ENCODE measurements around the gene SDHA.

SDHA gene

DNA sequence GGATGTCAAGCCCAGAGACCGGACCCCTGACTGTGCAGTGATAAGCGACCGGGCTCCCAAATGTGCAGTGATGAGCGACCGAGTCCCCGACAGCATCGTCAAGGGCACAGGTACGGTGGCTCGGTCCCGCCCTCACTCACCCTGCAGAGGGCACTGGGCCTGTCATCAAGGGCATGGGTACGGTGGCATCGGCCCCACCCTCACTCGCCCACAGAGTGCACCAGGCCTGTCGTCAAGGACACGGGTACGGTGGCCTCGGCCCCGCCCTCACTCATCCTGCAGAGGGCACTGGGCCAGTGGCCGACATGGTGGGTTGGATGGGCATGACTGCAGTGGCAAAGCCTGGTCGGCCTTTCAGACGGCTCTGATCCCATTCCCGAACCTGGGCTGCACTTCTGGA lies 36.6 kb upstream of the SDHA start:
- no peaks in the 10 kb centered on the region for H3K4me1 ChIP-seq (ENCODE audit: low read length)
- H3K9me3 ChIP-seq (ENCODE audit: insufficient read depth, low read length), result no peaks in the 10 kb centered on the region
- no peak for TF ChIP-seq EZH2phosphoT487 (IDR thresholded peaks at IDR 0.05; ENCODE audit: low read depth)
- TF ChIP-seq, protein P1, sequence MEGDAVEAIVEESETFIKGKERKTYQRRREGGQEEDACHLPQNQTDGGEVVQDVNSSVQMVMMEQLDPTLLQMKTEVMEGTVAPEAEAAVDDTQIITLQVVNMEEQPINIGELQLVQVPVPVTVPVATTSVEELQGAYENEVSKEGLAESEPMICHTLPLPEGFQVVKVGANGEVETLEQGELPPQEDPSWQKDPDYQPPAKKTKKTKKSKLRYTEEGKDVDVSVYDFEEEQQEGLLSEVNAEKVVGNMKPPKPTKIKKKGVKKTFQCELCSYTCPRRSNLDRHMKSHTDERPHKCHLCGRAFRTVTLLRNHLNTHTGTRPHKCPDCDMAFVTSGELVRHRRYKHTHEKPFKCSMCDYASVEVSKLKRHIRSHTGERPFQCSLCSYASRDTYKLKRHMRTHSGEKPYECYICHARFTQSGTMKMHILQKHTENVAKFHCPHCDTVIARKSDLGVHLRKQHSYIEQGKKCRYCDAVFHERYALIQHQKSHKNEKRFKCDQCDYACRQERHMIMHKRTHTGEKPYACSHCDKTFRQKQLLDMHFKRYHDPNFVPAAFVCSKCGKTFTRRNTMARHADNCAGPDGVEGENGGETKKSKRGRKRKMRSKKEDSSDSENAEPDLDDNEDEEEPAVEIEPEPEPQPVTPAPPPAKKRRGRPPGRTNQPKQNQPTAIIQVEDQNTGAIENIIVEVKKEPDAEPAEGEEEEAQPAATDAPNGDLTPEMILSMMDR (IDR thresholded peaks at IDR 0.05; ENCODE audit: low read depth, low read length), result no peak
- H3K4me3 ChIP-seq (ENCODE audit: low read length), result no peak overlapping the region
- H3K36me3 ChIP-seq (replicated peaks; ENCODE audit: low read depth, low read length), result no peaks in the 10 kb centered on the region
- H4K20me1 ChIP-seq (ENCODE audit: insufficient read depth, low read length), result no peaks in the 10 kb centered on the region
- no peak overlapping the region for H3K4me2 ChIP-seq (ENCODE audit: low read length)
- H3K27me3 ChIP-seq (ENCODE audit: low read depth, low read length), result no peaks in the 10 kb centered on the region
- no peak overlapping the region for H3K27ac ChIP-seq (ENCODE audit: low read length)
- H3K79me2 ChIP-seq (ENCODE audit: low read length), result no peaks in the 10 kb centered on the region
- no peak overlapping the region for H3K9ac ChIP-seq (ENCODE audit: low read length)
- no peak overlapping the region for H2AFZ ChIP-seq (ENCODE audit: low read depth, low read length)

DNA sequence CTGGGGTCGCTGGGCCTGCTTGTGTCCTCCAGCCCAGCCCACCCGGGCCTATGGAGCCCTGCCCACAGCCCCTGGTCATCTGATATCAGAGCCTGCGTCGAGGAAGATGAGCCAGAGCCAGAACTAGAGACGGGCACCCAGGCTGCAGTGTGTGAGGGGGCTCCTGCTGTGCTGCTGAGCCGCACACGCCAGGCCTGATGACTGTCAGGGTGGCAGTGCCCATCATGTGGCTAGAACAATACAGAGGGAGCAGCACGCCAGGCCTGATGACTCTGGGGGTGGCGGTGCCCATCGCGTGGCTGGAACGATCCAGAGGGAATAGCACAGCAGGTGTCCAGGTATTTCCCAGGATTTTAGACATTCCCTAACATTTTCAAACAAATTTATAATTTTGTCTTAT lies 36.0 kb upstream of the SDHA start:
- Histone ChIP-seq H3K27ac (ENCODE audit: low read length) (no peak overlapping the region), H3K36me3 (replicated peaks; ENCODE audit: low read depth, low read length) (no peaks in the 10 kb centered on the region), H3K4me3 (ENCODE audit: low read length) (no peak overlapping the region), H3K9ac (ENCODE audit: low read length) (no peak overlapping the region), H4K20me1 (ENCODE audit: insufficient read depth, low read length) (no peaks in the 10 kb centered on the region), H3K9me3 (ENCODE audit: insufficient read depth, low read length) (no peaks in the 10 kb centered on the region), H2AFZ (ENCODE audit: low read depth, low read length) (no peak overlapping the region), H3K79me2 (ENCODE audit: low read length) (no peaks in the 10 kb centered on the region), H3K4me2 (ENCODE audit: low read length) (no peak overlapping the region), H3K4me1 (ENCODE audit: low read length) (no peaks in the 10 kb centered on the region), H3K27me3 (ENCODE audit: low read depth, low read length) (no peaks in the 10 kb centered on the region)
- no peak for TF ChIP-seq EZH2phosphoT487 (IDR thresholded peaks at IDR 0.05; ENCODE audit: low read depth)
- TF ChIP-seq, protein P1 (IDR thresholded peaks at IDR 0.05; ENCODE audit: low read depth, low read length), result no peak

DNA sequence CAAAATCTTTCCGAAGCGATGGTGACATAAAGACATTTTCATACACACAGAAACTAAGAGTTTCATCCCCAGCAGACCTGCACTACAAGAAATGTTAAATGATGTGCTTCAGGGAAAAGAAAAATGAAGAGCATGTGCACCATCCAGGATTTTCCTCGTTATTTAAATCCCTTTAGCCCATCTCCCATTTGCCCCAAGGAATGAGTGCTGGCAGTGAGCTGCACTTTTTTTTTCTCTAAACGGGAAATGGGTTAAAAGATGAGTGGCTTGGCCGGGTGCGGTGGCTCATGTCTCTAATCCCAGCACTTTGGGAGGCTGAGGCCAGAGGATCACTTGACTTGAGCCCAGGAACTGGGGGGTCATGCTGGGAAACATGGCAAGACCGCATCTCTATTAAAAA lies 33.6 kb upstream of the SDHA start:
- Histone ChIP-seq H3K79me2 (ENCODE audit: low read length) (no peaks in the 10 kb centered on the region), H3K27ac (ENCODE audit: low read length) (no peak overlapping the region), H4K20me1 (ENCODE audit: insufficient read depth, low read length) (no peaks in the 10 kb centered on the region), H3K36me3 (replicated peaks; ENCODE audit: low read depth, low read length) (no peaks in the 10 kb centered on the region), H3K9ac (ENCODE audit: low read length) (no peak overlapping the region), H3K4me2 (ENCODE audit: low read length) (no peak overlapping the region), H2AFZ (ENCODE audit: low read depth, low read length) (no peak overlapping the region), H3K4me1 (ENCODE audit: low read length) (no peaks in the 10 kb centered on the region), H3K4me3 (ENCODE audit: low read length) (no peak overlapping the region), H3K27me3 (ENCODE audit: low read depth, low read length) (no peaks in the 10 kb centered on the region), H3K9me3 (ENCODE audit: insufficient read depth, low read length) (no peaks in the 10 kb centered on the region)
- TF ChIP-seq, protein P1 (IDR thresholded peaks at IDR 0.05; ENCODE audit: low read depth, low read length), result no peak
- TF ChIP-seq EZH2phosphoT487 (IDR thresholded peaks at IDR 0.05; ENCODE audit: low read depth), result no peak

DNA sequence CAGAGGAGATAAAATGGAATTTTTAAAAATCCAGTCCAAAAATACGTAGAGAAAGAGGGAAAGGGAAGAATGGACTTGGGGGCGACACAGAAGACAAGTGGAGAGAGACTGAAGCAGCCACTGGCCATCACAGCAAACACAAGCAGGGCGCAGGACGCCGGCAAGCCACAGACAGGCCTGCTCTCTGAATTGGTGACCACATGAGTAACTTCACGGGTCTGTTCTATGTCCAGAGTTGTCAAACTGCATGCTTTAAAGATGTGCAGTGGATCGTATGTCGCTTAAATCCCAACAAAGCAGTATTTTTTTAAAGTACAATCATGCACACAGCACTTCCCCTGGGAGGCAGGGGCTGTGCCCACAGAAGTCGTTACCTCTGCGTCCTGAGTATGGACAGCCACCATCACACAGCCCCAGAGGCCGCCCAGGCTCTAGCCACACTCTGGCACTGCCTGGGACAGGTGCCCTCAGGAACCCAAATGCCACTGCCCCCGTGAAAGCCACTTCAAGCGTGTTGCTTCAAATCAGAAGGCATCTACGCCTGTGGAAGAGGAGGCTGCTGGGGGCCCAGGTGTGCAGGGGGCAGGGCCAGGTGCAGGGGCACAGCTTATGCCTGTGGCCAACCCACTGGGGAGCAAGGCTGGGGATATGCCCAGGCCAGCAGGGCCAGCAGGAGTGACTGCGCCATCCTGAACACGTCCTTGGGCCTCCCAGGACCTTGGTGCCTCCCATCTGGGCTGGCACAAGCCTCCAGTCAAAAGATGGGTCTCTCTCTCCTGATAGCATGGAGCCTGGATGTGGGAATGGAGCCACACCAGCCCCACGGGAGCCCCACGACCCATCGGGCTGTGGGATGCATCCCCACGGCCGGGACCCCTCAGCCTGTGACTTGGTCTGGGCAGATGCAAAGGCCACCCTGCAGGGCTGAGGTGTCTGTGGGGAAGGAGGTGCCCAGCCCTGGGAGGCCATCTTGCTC lies 32.7 kb upstream of the SDHA start:
- TF ChIP-seq EZH2phosphoT487 (IDR thresholded peaks at IDR 0.05; ENCODE audit: low read depth), result no peak
- TF ChIP-seq, protein P1 (IDR thresholded peaks at IDR 0.05; ENCODE audit: low read depth, low read length), result no peak
- Histone ChIP-seq H3K9me3 (ENCODE audit: insufficient read depth, low read length) (no peaks in the 10 kb centered on the region), H3K27me3 (ENCODE audit: low read depth, low read length) (no peaks in the 10 kb centered on the region), H3K4me3 (ENCODE audit: low read length) (no peak overlapping the region), H3K36me3 (replicated peaks; ENCODE audit: low read depth, low read length) (no peaks in the 10 kb centered on the region), H3K4me1 (ENCODE audit: low read length) (no peaks in the 10 kb centered on the region), H3K79me2 (ENCODE audit: low read length) (no peaks in the 10 kb centered on the region), H4K20me1 (ENCODE audit: insufficient read depth, low read length) (no peaks in the 10 kb centered on the region), H3K4me2 (ENCODE audit: low read length) (no peak overlapping the region), H2AFZ (ENCODE audit: low read depth, low read length) (no peak overlapping the region), H3K27ac (ENCODE audit: low read length) (no peak overlapping the region), H3K9ac (ENCODE audit: low read length) (no peak overlapping the region)

All from OCI-LY3 (cell line).